ENCODE data around the gene P2RX1. TPM values are rescaled to one million over a fixed set of nuclear protein-coding genes. Genes with fewer than 3 reads are reported as not detected.

Gene P2RX1
- total RNA-seq, 4 donors from 2014 or later = 0.25 to 2.6 (median 1.2) TPM

DNA sequence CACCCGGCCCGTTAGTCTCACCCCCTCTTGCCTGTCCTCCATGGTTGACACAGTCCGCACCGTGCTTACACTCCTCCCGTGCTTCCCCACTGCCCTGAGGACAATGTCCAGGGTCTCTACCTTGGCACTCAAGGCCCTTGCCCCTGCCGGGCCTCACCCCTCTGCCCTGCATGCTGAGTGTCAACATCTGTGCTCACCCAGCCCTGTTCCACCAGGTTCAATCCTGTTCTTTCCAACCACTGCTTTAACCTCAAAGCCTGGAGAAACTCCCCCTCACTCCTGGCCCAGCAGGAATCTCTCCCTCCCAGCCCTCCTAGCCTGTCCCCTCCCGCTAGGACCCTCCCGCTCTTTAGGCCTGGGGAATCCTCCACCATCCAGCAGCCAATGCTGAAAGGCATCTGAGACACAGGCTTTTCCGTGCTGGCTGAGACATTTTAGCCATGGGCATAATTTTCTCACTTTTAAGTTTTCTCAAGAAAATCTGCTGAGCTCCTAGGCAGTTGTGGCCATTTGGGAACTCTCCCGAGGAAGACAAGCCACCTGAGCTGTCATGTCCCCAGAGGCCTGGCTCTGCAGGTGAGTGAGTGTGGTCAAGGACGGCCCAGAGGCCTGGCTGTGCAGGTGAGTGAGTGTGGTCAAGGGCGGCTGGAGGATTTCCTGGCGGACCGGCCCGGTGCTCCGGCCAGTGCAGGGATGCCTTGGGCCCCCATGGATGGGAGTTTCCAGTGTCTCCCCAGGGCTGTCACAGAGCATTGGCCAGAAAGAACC is 10.8 kb upstream of the P2RX1 start:
- no peak overlapping the region for H3K27ac ChIP-seq
- H3K36me3 ChIP-seq = no peaks in the 10 kb centered on the region
- no peak overlapping the region for H3K4me3 ChIP-seq
- TF ChIP-seq, protein P1, sequence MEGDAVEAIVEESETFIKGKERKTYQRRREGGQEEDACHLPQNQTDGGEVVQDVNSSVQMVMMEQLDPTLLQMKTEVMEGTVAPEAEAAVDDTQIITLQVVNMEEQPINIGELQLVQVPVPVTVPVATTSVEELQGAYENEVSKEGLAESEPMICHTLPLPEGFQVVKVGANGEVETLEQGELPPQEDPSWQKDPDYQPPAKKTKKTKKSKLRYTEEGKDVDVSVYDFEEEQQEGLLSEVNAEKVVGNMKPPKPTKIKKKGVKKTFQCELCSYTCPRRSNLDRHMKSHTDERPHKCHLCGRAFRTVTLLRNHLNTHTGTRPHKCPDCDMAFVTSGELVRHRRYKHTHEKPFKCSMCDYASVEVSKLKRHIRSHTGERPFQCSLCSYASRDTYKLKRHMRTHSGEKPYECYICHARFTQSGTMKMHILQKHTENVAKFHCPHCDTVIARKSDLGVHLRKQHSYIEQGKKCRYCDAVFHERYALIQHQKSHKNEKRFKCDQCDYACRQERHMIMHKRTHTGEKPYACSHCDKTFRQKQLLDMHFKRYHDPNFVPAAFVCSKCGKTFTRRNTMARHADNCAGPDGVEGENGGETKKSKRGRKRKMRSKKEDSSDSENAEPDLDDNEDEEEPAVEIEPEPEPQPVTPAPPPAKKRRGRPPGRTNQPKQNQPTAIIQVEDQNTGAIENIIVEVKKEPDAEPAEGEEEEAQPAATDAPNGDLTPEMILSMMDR (IDR thresholded peaks at IDR 0.05) = no peak
- TF ChIP-seq EP300 (IDR thresholded peaks at IDR 0.05) = no peak
- TF ChIP-seq POLR2A (IDR thresholded peaks at IDR 0.05) = no peak
- TF ChIP-seq POLR2AphosphoS5 (IDR thresholded peaks at IDR 0.05) = no peak
- WGBS = 91% methylated on average over 10 of the region's 16 CpGs
- DNase-seq (ENCODE audit: low spot score in 2 of 2) = no peak
- no peaks in the 10 kb centered on the region for H3K9me3 ChIP-seq
- no peaks in the 10 kb centered on the region for H3K27me3 ChIP-seq
- no peaks in the 10 kb centered on the region for H3K4me1 ChIP-seq

DNA sequence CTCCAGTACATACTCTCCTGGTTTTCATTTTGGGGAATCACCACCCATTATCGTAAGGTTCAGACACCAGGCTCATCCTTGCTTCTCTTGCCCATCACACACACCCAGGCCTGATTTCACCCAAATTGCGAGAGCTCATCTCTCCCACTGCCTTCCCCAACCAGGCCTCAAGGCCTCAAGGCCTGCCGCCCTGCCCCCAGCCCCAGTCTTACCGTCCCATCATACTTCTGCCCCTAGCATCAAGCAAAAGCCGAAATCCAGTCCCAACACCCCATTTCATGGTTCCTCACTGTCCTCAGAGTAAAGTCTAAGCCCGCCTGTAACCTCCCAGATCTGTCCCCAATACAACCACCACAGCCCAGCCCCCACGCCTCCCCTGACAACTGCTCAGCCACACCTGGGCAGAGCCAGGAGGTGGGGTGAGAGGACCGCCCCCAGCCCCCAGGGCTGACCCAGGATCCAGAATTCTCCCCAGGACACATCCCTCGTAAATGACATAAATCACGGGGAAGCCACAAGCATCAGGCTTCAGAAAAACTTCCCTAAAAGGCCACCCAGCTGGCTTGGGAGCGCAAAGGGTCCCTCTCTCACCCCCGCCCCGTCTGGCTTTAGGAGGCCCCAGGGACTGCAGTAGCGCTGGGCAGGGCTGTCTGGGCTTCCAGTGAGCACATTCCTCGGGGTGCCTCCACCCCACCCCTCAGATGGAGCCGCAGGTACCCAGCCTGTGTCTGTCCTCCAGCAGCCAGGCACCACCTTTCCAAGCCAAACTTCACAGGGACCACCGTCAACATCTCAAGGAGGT is 9.6 kb upstream of the P2RX1 start:
- Histone ChIP-seq H3K36me3 (no peaks in the 10 kb centered on the region), H3K27ac (no peak overlapping the region), H3K4me1 (no peaks in the 10 kb centered on the region), H3K9me3 (no peaks in the 10 kb centered on the region), H3K4me3 (no peak overlapping the region), H3K27me3 (no peaks in the 10 kb centered on the region)
- 88% methylated on average over 17 of the region's 17 CpGs for WGBS
- TF ChIP-seq EP300 (IDR thresholded peaks at IDR 0.05) (no peak), POLR2A (IDR thresholded peaks at IDR 0.05) (no peak), POLR2AphosphoS5 (IDR thresholded peaks at IDR 0.05) (no peak)
- TF ChIP-seq, protein P1 (IDR thresholded peaks at IDR 0.05) = no peak
- DNase-seq (ENCODE audit: low spot score in 2 of 2) = no peak

DNA sequence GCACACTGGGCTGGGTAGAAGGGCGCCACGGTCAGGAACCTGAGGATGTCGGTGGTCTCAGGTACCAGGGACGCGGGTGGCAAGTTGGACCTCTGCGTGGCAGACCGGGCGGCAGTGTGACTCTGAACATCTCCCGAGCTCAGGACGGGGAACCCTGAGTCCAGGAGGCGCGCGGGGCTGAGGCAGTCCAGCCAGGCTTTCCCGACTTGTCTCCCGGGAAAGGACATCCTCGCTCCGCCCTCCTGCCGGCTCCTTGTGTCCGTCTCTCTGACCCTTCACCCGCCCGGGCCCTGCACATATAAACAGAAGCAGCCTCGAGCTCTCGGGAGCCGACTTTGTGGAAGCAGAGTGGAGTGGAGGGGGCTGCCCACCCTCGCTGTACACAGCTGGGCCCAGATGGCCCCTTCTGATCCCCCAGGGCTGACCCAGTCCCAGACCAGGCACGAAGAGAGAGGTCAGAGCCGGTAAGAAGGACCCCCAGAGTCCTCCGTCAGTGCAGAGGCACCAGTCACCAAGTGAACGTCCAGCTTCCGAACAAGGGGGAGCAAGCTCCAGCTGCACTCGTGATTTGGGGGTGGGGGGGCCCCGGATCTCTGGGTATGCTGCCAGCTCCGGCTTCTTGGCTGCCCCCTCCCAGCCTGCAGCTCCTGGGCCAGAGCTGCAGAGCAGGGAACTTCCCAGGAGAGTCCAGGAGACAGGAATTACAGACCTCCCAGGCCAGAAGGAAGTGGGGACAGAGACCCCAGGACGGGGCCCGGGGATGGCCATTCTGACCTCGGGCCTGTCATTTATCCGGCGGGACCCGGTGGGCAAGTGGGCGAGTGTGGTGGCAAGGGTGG is 8.5 kb upstream of the P2RX1 start:
- Histone ChIP-seq H3K4me1 (no peaks in the 10 kb centered on the region), H3K36me3 (no peaks in the 10 kb centered on the region), H3K27me3 (no peaks in the 10 kb centered on the region), H3K27ac (no peak overlapping the region), H3K4me3 (no peak overlapping the region), H3K9me3 (no peaks in the 10 kb centered on the region)
- WGBS = 91% methylated on average over 19 of the region's 40 CpGs
- TF ChIP-seq, protein P1 (IDR thresholded peaks at IDR 0.05) = no peak
- TF ChIP-seq POLR2A (IDR thresholded peaks at IDR 0.05) = no peak
- TF ChIP-seq EP300 (IDR thresholded peaks at IDR 0.05) = no peak
- no peak for TF ChIP-seq POLR2AphosphoS5 (IDR thresholded peaks at IDR 0.05)
- DNase-seq (ENCODE audit: low spot score in 2 of 2) = no peak

DNA sequence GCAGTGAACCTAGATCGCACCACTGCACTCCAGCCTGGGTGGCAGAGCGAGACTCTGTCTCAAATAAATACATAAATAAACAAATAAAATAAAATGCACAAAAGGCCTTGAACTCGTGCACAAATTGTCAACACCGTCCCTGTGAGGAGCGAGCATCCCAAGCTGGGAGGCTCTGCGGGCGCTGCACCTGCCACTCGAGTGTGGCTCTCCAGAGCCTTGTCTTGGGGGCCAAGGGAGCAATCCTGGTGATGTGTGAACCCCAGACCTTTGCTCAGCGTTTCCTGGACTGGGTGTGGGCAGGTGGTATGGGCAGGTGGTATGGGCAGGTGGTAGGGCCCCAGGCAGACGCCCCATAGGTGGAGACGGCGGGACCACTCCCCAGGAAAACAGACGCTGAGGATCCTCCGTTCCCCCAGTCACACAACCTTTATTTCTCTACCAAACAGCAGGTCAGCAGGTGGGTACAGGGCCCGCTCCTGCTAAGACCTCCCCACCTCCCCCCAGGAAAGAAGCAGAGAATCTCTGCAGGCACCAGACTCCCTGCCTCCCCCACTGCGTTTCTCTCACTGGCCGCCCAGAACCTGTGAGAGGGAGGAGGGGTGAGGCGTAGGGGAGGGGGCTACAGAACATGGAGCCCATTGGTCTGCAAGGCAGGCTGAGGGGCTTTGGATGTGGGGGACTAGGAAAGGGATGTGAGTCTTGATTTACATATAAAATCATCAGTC is 7.4 kb upstream of the P2RX1 start:
- Histone ChIP-seq H3K36me3 (no peaks in the 10 kb centered on the region), H3K27ac (no peak overlapping the region), H3K4me3 (no peak overlapping the region), H3K27me3 (no peaks in the 10 kb centered on the region), H3K4me1 (no peaks in the 10 kb centered on the region), H3K9me3 (no peaks in the 10 kb centered on the region)
- 82% methylated on average over 18 of the region's 18 CpGs for WGBS
- no peak for TF ChIP-seq POLR2A (IDR thresholded peaks at IDR 0.05)
- no peak for TF ChIP-seq EP300 (IDR thresholded peaks at IDR 0.05)
- no peak for TF ChIP-seq POLR2AphosphoS5 (IDR thresholded peaks at IDR 0.05)
- TF ChIP-seq, protein P1 (IDR thresholded peaks at IDR 0.05) = no peak
- no peak for DNase-seq (ENCODE audit: low spot score in 2 of 2)

Measured in suprapubic skin (tissue), 4 donors.